GM18873 (cell line): Measurements from ENCODE around the gene TTLL10.

ENCODE experiments used
- ATAC-seq: cut with Tn5 transposase; IDR thresholded peaks from one replicate; pipeline ENCODE4 v1.9.1; 2021; ENCODE audit warnings: mild to moderate bottlenecking, moderate library complexity, moderate number of reproducible peaks; ENCODE audit not compliant: unreplicated experiment, low FRiP score

The TTLL10 gene, protein sequence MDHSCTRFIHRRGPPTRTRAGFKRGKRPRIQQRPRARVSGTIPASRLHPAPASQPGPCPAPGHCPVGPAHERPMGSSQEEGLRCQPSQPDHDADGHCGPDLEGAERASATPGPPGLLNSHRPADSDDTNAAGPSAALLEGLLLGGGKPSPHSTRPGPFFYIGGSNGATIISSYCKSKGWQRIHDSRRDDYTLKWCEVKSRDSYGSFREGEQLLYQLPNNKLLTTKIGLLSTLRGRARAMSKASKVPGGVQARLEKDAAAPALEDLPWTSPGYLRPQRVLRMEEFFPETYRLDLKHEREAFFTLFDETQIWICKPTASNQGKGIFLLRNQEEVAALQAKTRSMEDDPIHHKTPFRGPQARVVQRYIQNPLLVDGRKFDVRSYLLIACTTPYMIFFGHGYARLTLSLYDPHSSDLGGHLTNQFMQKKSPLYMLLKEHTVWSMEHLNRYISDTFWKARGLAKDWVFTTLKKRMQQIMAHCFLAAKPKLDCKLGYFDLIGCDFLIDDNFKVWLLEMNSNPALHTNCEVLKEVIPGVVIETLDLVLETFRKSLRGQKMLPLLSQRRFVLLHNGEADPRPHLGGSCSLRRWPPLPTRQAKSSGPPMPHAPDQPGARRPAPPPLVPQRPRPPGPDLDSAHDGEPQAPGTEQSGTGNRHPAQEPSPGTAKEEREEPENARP

DNA sequence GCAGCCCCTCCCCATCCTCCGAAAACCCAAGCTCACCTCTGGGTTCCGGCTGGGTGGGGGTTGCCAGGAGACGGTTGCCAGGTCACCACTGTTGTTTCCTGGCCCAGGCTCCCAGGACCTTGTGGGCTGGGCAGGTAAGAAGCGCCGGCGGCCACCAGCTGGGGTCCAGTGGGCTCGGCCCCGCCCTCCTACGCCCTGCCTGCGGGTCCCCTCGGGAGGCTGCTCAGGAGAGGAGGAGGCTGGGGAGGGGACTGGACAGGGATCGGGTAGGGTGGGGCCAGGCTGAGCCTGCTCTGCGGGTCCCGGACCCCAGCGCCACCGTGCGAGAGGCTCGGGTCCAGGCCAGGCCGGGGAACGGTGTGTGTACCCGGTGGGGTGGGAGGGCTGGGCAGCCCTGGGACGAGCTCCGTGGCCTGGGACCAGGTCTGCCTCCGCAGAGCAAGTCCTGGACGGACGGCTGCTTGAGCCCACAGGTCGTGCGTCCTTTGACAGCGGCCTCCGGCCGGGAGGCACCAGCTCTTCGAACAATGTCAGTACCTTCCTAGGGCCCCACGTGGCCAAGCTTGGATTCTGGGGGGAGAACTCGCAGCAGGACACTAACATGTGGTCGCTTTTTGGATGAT is at the start of gene TTLL10:
Gene TTLL10, plus strand, starts transcription at position 88 of the 623 bp plus-strand sequence. CDS start 5,336 bp downstream, outside the sequence.
- no peak for ATAC-seq

DNA sequence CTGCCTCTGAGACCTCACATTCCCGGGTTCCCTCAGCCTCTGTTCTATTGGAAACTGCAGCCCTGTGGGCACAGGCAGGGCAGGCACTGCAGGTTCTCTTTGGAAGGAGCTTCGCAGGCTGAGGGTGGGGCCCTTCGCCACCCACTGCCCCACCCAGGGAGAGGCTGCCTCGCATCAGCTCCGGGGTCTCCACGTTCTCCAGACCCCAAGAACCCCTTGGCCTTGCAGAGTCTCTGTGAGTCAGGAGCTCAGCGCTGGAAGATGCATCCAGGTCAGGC is 49.2 kb upstream of the TTLL10 start:
- no peak for ATAC-seq

DNA sequence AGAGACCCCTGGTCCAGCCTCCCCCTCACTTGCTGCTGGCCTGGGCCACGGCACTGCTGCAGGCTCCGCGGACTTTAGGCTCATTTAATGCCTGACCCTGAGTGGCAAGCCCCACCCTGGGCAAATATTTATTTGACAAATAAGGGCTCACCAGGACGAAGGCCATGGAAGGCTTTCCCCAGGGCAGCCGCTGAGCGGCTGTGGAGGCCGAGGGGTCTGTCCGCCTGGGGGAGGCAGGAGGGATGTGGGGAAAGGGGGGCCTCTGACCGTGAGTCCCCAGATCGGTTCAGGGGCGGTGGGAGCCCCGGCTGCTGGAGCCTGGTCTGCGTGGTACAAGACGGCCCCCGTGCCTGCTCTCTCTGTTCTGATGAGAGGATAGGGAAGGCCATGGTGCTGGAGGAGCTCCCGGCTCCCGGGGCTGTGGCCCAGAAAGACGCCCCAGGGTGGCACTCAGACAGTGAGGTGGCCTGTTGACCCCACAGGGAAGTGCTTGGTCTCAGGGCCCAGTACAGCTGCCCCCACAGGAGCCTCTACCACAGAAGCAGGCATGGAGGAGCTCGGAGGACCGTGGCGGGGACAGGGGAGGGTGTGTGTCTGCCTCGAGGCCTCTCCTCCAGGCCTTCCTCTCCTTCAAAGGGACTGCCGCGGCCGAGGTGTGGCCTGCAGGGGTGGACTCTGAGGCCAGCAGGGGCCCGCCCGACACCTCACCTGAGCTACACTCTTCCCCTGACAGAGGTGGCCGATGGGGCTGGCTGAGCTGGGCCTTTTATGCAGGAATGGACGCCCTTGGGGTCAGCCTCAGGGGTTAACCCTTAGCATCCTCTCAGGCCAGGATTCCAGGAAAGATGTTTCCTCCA is 48.7 kb upstream of the TTLL10 start:
- ATAC-seq: no peak

DNA sequence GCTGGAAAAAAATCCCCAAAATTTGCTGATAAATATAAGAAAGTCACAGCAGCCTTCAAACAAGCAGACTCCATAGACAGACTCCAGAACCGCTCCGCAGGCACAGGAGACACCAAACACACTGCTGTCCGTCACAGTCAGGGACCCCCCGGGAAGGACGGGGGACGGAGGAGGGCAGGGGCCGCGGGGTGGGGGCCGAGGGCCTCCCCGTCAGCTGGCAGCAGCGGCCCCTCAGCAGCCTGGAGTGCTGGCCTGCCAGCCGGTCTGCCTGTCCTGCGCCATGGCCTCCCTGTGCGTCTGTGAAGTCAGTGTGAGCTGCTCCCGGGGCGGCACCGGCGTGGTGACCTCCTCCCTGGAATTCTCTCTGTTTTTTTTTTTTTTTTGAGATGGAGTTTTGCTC is 47.7 kb upstream of the TTLL10 start:
- no peak for ATAC-seq

DNA sequence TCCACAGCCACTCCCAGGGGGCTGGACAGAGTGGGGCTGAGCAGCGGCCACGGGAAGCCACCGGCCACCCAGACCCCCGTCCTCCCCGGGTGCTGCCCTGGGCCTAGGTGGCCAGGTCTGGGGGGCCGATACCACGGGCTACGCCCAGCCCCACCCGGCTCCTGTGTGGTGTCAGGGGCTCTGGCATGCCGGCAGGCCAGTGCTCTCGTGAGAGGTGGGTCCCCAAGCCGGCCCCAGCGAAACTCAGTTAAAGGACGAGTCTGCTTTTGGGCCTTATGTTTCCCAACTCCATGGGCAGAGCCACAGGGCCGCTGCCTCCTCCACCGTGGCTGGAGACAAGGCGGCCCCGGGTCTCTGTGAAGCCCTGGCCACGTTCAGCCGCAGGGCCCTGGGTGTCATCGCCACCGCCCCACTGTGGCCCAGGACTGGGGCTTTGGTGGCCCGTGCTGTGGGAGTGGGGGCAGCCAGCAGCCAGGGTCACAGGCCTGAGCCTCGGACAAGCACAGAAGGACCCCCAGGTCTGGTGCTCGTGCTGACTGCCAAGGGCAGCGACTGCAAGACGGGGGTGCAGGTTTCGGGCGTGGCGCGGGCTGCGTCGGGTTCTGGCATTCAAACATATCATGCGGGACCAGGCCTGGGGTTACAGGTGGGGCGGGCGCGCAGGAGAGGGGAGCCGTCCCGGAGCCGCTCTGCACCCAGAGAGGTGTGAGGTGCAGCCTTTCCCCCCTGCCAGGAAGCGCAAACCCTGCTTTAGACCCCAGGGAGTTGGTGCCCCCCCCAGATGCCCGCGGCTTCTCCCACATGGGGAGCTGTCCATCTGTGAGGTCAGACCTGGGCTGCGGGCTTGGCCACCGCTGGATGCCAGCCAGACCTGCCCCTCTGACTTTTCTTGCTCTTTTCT is 45.9 kb upstream of the TTLL10 start:
- no peak for ATAC-seq

DNA sequence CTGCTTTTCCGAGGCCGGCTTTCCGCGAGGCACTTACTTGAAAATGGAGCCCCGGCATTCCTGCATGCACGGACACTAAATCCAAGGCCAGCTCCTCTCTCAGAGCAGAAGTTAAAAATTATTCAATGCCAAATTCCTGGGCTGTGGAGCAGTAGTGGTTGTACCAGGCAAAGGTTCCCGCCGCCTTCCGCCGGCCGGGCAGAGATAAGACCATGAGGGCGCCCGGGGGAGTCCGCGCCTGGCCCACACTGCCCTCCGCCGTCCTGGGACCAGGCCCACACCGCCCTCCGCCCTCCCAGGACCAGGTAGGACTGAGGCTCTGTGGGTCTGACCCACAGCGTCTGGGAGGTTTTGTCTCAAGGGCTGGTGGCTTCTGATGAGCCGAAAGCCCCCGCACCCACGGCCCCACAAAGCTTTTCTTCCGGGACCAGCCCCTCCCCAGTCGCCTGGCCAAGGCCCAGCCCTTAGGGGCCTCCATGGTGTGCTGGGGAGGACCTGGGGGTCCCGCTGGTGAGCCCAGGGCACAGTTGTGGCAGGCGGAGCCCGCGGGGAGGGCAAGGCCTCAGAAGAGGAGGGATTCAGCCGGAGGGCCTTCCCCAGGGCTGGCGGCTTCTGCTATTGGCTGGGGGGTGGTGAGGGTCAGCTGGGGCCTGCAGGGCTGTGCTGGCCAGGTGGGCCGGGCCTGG is 45.1 kb upstream of the TTLL10 start:
- ATAC-seq: no peak

DNA sequence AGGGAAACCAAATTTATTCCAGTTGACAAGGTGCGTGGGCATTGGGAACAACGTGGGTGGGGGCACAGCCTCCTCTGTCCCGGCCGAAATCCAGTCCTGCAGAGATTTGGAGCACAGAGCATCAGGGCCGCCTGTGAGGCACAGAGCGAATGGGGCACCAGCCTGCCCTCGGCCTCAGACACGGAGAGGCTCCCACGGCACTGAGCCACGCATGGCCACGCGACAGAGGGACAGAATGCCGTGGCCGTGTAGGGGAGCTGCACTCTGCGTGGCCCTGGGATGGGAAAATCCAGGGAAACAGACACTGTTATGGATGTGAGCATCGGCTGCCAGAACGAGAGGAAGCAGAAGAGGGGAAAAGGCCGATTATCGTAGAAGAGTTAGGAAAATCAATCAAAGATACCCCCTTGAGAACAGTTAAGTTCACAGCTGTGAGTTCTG is 44.3 kb upstream of the TTLL10 start:
- ATAC-seq: no peak

DNA sequence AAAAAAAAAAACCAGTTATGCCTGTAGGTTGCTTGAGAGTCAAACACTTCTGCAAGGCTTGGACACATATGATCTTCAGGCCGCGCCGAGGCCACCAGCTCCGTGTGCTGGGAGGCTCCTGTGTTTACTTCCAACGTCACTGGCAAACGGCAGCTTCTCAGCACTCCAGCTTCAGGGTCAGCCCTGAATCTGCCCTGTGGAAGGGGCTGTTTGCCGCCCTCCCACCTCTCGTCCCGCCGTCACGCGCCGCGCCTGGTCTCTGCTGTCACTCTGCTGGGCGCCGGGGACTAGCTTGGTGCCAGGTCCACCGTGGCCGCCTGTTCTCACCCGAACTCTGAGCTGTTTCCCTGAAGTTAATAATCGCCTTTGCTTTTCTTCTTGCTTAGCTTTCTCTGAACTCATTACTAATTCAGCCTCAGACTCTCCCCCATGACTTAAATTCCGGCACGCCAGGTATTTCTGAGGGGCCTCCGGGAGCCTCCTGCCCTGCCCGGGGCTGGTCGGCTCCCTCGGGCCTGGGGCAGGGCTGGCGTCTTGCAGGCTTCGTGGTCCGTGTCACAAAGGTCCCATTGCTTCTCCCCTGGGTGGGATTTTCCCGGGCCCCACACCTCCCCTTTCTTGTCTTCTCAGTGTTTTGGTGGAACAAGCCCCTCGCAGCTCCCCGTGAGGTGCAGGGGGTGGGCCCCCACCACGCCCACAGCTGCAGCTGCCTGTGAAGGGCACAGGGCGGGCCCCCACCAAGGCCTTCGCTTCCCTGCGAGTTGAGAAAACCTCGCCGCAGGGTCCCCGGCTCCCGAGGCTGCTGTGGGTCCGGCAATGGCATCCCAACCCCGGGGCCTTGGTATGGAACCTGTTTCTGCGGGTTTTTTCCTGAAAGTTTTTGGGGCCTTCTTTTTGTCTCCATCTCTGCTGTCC is 43.2 kb upstream of the TTLL10 start:
- no peak for ATAC-seq

DNA sequence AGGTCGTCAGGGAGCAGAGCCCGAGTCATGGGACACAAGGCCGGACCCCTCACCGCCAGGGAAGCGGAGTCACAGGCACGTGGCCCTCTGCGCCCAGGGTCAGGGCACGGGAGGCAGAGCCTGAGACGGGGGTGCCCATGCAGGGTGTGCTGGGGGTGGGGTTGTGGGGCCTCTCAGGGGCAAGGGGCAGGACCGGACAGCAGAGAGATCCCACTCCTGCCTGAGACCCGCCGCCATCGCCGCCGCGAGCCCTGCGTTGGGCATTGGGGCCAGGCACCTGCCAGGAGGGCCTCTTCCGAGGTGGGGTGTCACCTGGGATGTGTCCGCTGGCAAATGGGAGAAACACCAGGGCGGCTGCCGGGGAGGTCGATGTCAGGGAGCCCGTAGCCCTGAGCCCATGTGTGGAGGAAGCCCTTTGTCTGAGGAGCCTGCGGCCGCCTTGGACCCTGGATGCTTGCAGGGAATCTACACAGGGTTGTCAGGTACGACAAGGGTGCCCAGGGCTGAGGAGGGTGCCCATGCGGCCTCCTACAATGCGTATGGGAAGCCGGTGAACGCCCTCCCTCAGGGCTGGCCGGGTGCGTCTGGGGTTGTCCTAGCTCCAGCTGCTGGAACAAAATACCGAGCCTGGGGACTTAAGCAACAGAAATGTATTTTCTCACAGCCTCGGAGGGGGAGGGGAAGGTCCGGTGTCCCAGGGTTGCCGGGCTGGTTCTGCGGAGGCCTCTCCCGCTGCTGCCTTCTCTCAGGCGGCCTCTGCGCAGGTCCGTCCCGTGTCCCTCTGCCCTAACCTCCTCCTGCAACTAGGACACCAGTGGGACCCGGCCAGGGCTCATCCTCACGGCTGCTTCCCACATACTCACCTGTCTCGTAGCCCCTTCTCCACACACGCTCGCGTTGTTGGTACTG is 41.4 kb upstream of the TTLL10 start:
- no peak for ATAC-seq

DNA sequence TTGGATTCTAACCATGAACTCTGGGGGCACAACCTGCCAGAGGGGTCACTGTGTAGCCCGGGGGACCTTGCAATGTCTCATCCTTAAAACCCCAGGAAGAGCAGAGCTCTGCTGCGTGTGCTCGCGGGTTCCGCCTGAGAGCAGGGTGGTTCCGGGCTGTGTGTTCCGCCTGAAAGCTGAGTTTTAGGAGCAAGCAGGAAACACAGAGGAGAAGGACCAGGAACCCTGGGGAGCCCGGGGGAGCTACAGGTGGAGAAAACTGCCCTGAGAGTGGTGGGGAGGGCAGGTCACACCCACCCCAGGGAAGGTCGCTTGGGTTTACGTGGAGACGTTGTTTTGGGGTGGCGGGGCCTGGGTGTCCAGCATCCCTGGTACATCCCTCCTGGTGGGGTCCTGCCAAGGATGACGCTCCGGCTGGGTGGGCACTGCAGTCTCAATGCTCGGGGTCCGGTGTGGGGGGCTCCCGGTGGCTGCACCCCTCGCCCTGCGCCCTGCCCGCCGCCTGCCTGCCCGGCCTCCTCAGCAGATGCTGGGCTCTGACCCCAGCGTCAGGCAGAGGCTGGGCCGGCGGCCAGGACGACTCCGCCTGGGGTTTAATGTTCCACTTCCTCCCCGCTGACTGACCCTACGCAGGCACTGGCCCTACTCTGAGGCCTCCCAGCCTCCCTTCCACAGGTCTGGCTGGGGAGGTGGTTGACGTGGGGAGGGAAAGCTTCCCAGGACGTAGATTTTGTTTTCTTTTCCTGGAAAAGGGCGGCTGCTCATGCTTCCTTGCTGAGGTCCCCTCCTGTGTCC is 40.5 kb upstream of the TTLL10 start:
- ATAC-seq: no peak

DNA sequence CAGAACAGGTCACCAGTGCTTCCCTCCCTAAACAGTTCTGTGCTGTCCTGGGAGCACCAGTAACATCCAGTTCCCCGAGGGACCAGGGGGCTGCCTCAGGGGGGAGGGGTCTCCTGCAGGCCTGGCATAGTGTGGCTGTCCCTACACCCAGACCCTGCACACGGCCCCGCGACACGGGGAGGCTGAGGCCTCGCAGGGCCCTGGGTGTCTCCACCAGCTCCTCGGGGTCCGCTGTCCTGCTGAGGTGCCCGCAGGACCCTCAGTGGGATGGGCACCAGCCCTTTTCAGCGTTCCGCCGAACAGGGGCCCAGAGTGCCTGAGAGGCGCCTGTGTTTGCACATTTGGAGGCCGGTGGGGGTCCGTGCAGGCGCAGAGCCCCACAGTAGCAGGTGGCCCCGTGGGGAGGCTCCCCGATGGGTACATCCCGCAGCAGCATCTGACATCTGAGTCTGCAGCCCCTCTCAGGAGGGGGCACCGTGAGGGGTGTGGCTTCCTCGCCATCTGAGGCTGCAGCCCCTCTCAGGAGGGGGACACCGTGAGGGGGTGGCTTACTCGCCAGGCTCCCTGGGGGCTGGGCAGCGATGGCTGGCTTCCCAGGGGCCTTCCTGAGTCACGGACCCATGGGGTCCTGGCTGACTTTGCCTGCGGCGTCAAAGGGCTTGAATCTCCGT is 39.2 kb upstream of the TTLL10 start:
- no peak for ATAC-seq

DNA sequence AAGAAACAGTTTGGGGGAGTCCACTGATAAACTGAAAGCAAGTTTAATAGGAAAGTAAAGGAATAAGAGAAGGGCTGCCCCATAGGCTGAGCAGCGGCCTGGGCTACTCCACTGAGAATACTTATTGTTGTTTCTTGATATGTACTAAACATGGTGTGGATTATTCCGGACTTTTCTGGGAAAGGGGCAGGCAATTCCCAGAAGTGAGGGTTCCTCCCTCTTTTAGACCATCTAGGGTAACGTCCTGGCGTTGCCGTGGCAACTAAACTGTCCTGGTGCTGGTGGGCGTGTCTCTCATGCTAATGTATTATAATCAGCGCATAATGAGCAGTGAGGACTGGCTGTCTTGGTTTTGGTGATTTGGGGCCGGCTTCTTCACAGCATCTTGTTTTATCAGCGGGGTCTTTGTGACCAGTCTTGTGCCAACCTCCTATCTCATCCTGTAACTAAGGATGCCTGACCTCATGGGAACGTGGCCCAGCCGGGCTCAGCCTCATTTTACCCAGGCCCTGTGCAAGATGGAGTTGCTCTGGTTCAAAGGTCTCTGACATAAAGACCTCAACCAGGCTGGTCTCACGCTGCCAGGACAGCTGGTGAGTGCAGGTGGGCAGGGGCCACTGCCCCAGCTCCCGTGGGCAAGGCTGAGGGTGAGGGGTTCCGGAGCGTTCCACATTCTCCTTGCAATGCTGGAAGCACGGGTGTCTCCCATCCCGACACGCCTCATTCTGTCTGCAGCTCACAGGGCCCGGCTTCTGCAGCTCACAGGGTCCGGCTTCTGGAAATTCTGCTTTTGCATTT is 38.1 kb upstream of the TTLL10 start:
- ATAC-seq: no peak

DNA sequence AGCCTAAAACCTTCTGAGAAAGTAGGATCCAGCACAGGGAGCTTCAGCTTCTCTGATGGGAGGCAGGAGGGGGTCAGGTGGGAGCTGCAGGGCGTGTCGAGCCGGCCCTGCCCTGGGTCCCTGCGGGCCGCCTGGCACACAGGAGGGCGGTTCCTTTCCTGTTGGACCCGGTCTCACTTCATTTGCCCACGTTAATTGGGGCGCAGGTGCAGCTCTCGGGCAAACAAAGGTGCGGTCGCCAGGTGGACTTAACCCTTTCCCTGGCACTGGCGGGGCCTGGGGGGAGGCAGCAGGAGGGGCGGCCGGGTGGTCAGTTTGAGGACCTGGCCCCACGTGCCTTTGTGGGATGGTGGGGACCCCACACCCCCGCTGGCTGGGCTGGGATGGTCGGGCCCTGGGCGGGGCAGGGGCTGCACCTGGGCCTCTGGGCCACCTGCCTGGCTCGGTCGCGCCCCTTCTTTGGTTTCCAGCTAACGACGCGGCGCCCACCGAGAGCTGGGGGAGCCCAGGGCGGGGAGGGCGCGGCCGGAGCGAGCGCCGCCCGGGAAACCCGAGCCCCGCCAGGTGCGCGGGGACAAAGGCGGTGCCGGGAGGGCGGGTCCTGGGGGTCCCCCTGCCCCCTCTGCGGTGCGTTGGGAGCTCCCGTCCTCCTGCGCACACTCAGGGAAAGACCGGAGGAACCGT is 37.0 kb upstream of the TTLL10 start:
- no peak for ATAC-seq

DNA sequence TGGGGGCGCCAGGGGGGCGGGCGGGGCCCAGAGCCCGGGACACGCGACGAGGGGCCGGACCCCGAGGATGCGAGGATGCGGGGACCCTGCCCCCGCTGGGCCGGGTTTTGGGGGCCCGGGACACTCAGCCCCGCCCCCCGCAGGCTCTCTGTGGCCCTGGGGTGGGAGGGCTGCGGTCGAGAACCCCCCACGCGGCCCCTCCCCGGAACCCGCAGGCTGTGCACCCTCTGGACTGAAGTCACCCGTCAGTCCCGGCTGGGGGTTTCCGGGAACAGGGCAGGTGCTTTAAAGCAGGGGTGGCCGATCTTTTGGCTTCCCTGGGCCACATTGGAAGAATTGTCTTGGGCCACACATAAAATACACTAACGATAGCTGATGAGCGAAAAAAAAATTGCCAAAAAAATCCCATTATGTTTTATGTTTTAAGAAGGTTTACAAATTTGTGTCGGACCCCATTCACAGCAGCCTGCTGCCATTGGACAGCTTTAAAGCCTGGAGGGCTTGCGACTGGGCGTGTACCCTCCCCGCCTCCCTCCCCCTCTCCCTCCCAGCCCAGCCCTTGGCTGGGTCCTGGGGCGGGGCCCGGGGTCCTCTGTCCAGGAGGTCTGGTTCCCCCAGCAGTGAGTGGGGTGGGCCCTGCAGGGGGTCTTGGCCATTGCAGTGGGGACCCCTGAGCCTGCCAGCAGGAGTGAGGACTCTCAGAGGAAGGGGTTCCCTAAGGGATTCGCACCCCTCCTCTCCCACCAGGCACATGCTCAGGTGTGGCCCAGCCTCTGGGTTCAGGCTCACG is 36.2 kb upstream of the TTLL10 start:
- no peak for ATAC-seq
